Right lobe of liver (tissue), 6 donors: ENCODE data around the gene ZNF680. TPM values are rescaled to one million over a fixed set of nuclear protein-coding genes. Genes with fewer than 3 reads are reported as not detected.

Source experiments
- ATAC-seq, 4 donors: fragments of 200-7000 bp; cut with Tn5 transposase; one replicate each; pipeline ENCODE4 v1.9.1; 2020; ENCODE audit warnings: mild to moderate bottlenecking in 4 of 4, moderate library complexity in 4 of 4
- DNase-seq, 3 donors: peaks; one replicate each; pipeline ENCODE4 v3.0.0-alpha.2; 2020
- H3K27ac ChIP-seq, 3 donors: fragments of 200-600 bp; one replicate each; pipeline ENCODE4 v1.8.0; 2022
- H3K27me3 ChIP-seq, 2 donors: fragments of 200-600 bp; one replicate each; pipeline ENCODE4 v1.8.0; 2022
- H3K36me3 ChIP-seq, 4 donors: fragments of 200-600 bp; sonication (generic) in 1 of 4; one replicate each; pipeline versions ENCODE4 v1.5.1 to v1.8.0; 2017 to 2022; ENCODE audit warnings: control low read depth in 1 of 4
- H3K4me1 ChIP-seq, 4 donors: fragments of 200-600 bp; sonication (generic) in 1 of 4; one replicate each; pipeline versions ENCODE4 v1.5.1 to v1.8.0; 2017 to 2022; ENCODE audit warnings: control low read depth in 1 of 4
- H3K4me3 ChIP-seq, 3 donors: fragments of 200-600 bp; one replicate each; pipeline ENCODE4 v1.8.0; 2022
- H3K9me3 ChIP-seq, 4 donors: fragments of 200-600 bp; sonication (generic) in 1 of 4; one replicate each; pipeline versions ENCODE4 v1.5.1 to v1.8.0; 2017 to 2022; ENCODE audit warnings: control low read depth in 1 of 4
- POLR2A ChIP-seq: fragments of 450-650 bp; IDR thresholded peaks from one replicate; pipeline ENCODE4 v1.6.1; 2017; ENCODE audit warnings: antibody characterized with exemption, mild to moderate bottlenecking
- WGBS: methylation state at CpG from one replicate; pipeline ENCODE4 v1.1.6; 2018; ENCODE audit warnings: low coverage, low lambda C conversion rate; ENCODE audit not compliant: insufficient coverage; ENCODE audit errors: missing lambda C conversion rate; 5-methylcytosine and 5-hydroxymethylcytosine counted together
- intact Hi-C, 2 donors: fragments of 100-400 bp; cut with DNase I; formaldehyde crosslinking; loops; one replicate each; pipeline versions ENCODE4 v1.11.2 to v1.14.1; 2022
- total RNA-seq, 6 experiments: library from RNA; depleted of rRNA in 2 of 6; stranded (reverse); fragments of >200 nt in 2 of 6; fragmentation: NEBNext Ultra II Directional in 3 of 6; extraction: Animal tissue kit (Norgen Biotek cat#: 25700) in 3 of 6; gene quantifications; one replicate each; pipeline versions ENCODE4 v1.1.0 to v1.2.4, GENCODE V29; 2016 to 2023
- TF ChIP-seq, protein P1 (sequence below), 4 donors: fragments of 200-600 bp in 3 of 4; fragments of 450-650 bp in 1 of 4; IDR thresholded peaks; one replicate each; pipeline versions ENCODE4 v1.5.1 to v1.8.0; 2016 to 2022; ENCODE audit warnings: antibody characterized with exemption in 4 of 4, mild to moderate bottlenecking in 2 of 4
- donor health status: DM: no; HTN: yes; CAD: no.
- donor health status: DM: no; HTN: no; CAD: no.
- donor health status: DM: no; HTN: no; CAD: no.
- donor health status: DM: no; HTN: yes; CAD: no.
- donor health status: DM: no; HTN: yes; CAD: no.

Gene ZNF680
- total RNA-seq, 6 experiments from 2014 or later, result 5.5 to 16.2 (median 12.9) TPM

GRCh38 chr7:64494912-64495461 is 67.9 kb downstream of the ZNF680 start:
- Histone ChIP-seq H3K27ac (no peak overlapping the region), H3K4me1 (no peaks in the 10 kb centered on the region), H3K9me3 (no peaks in the 10 kb centered on the region), H3K4me3 (peak overlapping the region in 1 of 3 donors; percentile 12), H3K36me3 (no peaks in the 10 kb centered on the region), H3K27me3 (no peaks in the 10 kb centered on the region)
- WGBS, result 7% methylated on average over 3 of the region's 26 CpGs
- intact Hi-C loops, result no loop called here
- ATAC-seq (peak in 2 of 4 donors; percentile 28 to 50), DNase-seq (no peak)
- TF ChIP-seq, protein P1, sequence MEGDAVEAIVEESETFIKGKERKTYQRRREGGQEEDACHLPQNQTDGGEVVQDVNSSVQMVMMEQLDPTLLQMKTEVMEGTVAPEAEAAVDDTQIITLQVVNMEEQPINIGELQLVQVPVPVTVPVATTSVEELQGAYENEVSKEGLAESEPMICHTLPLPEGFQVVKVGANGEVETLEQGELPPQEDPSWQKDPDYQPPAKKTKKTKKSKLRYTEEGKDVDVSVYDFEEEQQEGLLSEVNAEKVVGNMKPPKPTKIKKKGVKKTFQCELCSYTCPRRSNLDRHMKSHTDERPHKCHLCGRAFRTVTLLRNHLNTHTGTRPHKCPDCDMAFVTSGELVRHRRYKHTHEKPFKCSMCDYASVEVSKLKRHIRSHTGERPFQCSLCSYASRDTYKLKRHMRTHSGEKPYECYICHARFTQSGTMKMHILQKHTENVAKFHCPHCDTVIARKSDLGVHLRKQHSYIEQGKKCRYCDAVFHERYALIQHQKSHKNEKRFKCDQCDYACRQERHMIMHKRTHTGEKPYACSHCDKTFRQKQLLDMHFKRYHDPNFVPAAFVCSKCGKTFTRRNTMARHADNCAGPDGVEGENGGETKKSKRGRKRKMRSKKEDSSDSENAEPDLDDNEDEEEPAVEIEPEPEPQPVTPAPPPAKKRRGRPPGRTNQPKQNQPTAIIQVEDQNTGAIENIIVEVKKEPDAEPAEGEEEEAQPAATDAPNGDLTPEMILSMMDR (IDR thresholded peaks at IDR 0.05), result no peak
- TF ChIP-seq POLR2A, result no peak

DNA sequence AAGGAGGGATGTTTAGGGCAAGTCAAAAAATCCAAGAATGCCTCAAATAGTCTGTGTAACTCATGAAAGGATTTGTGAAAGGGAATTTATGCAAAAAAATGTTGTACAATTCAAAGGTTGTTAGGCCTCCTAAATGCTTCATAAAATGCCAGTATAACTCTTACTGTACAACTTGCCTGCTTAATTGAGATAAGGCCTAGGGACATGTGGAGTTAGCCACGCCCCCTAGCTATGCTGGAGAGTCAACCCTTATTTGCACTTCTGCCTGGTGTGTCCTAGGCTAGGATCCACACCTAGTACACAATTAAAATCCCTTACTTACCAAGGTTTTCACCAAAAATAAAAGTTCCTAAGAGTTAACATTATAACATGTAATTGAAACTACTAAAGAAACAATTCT is 77.2 kb downstream of the ZNF680 start:
- DNase-seq (no peak), ATAC-seq (no peak)
- Histone ChIP-seq H3K36me3 (no peaks in the 10 kb centered on the region), H3K27me3 (no peaks in the 10 kb centered on the region), H3K4me3 (no peak overlapping the region), H3K9me3 (no peaks in the 10 kb centered on the region), H3K4me1 (no peaks in the 10 kb centered on the region), H3K27ac (no peak overlapping the region)
- 20% methylated on average over 1 of the region's 1 CpG for WGBS
- intact Hi-C loops, result no loop called here
- TF ChIP-seq POLR2A, result no peak
- TF ChIP-seq, protein P1 (IDR thresholded peaks at IDR 0.05), result no peak

Other genes with a start within 250 kb of the ZNF680 start
- 1 to 10 TPM; 3.0 to 6.7 (median 4.1) TPM for gene ZNF736, start 249.1 kb downstream of the ZNF680 start, total RNA-seq
- gene ZNF107, start 103.1 kb upstream of the ZNF680 start, total RNA-seq, result 1 to 10 TPM; 1.2 to 2.0 (median 1.6) TPM
- gene ZNF138, start 231.4 kb upstream of the ZNF680 start, total RNA-seq, result 1 to 10 TPM; 2.5 to 6.6 (median 2.7) TPM